Stimulated activated CD4-positive, alpha-beta T cell treated with anti-CD3 and anti-CD28 coated beads, Interleukin-1b, Interleukin-23, amount 100 ng/mL, for 48 hours (primary cell): ENCODE results near the gene ADAP1.

Source experiments
- DNase-seq: peaks from one replicate; pipeline ENCODE4 v3.0.0-alpha.2; 2020

The ADAP1 gene

GRCh38 chr7:856444-857095, 97.9 kb downstream of the ADAP1 start:
- DNase-seq, result no peak

DNA sequence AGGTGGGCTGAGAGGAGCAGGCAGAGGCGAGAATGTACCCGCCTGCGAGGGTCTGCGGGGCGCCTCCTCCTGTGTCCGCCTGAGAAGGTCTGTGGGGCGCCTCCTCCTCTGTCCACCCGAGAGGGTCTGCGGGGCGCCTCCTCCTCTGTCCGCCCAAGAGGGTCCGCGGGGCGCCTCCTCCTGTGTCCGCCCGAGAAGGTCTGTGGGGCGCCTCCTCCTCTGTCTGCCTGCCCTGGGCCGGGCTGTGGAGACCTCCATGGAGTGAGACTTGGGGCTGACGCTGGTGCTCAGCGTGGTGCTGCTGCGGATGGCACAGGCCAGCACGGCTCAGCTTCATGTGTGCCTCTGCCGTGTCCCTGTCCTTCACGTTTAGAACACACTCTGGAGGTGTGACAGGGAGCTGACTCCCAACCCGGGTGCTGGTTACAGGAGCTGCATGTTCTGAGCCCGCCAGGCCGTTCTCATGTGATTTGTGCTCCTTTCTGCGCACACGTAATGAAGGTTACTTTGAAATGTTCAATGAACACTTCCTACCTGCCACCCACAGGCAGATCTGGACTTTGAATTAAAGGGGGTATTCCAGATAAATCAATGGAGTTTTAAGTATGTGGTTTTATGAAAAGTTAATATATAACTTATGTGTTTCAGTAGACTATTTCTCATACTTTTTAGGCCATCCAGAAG, 98.7 kb downstream of the ADAP1 start:
- DNase-seq, result no peak

- DNase-seq, result no peak
Observed at GRCh38 chr7:854118-854775, 100.2 kb downstream of the ADAP1 start.

DNA sequence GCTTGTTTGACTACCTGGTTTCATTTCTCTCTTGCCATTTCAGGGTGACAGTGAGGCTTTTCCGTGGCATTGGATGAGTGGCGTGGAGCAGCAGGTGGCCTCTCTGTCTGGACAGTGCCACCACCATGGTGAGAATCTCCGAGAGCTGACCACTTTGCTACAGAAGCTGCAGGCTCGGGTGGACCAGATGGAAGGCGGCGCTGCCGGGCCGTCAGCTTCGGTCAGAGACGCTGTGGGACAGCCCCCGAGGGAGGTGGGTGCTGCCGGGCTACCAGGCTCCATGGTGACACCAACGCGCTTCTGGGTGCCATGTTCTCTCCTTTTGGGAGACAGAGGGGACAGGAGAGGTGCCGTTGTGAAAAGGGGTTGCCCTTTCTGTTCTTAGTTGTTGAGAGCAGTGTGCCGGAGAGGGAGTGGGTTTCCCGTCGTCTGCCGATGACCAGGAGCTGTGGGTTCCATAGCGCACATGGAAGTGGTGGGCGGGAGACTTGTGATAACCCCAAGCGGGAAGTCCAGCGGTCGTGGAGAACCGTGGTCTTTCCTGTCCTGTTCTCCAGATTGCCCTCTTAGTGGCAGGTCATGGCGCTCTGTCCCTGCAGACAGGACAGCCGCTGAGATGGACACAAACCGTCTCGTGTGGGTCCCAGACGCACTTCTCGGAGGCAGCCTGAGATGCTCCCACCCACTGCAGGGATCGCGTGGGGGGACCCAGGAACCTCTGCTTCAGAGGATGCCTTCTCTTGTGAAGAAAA, 100.9 kb downstream of the ADAP1 start:
- no peak for DNase-seq

- DNase-seq, result no peak
Observed at GRCh38 chr7:851204-851603, 103.3 kb downstream of the ADAP1 start.

DNA sequence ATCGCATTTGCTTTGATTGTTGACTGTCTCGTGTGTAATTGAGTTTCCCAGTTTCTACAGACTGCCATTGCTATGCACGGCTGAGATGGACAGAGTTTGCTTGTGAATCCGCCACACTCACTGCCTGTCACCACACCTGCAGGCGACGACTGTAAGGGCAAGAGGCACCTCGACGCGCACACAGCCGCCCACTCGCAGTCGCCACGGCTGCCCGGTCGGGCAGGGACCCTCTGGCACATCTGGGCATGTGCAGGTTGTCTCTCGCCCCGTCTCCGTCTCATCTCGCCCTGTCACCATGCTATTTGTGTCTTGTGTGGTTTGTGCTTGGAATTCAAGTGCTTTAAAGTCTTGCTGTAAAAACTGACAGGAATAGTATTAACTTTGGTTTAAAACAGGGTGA, 104.7 kb downstream of the ADAP1 start:
- no peak for DNase-seq

GRCh38 chr7:849145-849544, 105.3 kb downstream of the ADAP1 start:
- no peak for DNase-seq
